Measurements from ENCODE around the gene MYOCD.

MYOCD gene

GRCh38 chr17:12769981-12770380 is 104.3 kb downstream of the MYOCD start:
- DNase-seq = no peak

GRCh38 chr17:12773153-12773552 is 107.5 kb downstream of the MYOCD start:
- DNase-seq = no peak

- DNase-seq = peak; percentile 21 to 50
Measured at GRCh38 chr17:12789075-12789480, 123.4 kb downstream of the MYOCD start.

GRCh38 chr17:12789481-12790248 is 124.0 kb downstream of the MYOCD start, which contains the start of gene ARHGAP44:
TSS of gene ARHGAP44 (plus strand) at chr17:12789498. CDS start at chr17:12789839, 341 bp downstream.
- peak in 1 of 2 experiments; percentile 28 for DNase-seq

- peak; percentile 96 to 99 for DNase-seq
Measured at GRCh38 chr17:12790249-12791106, 124.8 kb downstream of the MYOCD start.

- DNase-seq = no peak
Measured at GRCh38 chr17:12794919-12795532, 129.3 kb downstream of the MYOCD start.

- no peak for DNase-seq
Measured at GRCh38 chr17:12800855-12801365, 135.2 kb downstream of the MYOCD start.

- DNase-seq = no peak
Measured at GRCh38 chr17:12806630-12807029, 140.9 kb downstream of the MYOCD start.

- no peak for DNase-seq
Measured at GRCh38 chr17:12808723-12809122, 143.0 kb downstream of the MYOCD start.

- no peak for DNase-seq
Measured at GRCh38 chr17:12812877-12813276, 147.2 kb downstream of the MYOCD start.

- DNase-seq = no peak
Measured at GRCh38 chr17:12813664-12814063, 148.0 kb downstream of the MYOCD start.

- DNase-seq = no peak
Measured at GRCh38 chr17:12814718-12815117, 149.0 kb downstream of the MYOCD start.

GRCh38 chr17:12815642-12816141 is 150.0 kb downstream of the MYOCD start:
- no peak for DNase-seq
